HG03558 (cell line): ENCODE data around the gene DCAF5.

Source experiments
- ATAC-seq: cut with Tn5 transposase; IDR thresholded peaks from one replicate; pipeline ENCODE4 v1.9.1; 2021; ENCODE audit warnings: moderate number of reproducible peaks; ENCODE audit not compliant: unreplicated experiment; ENCODE audit errors: extremely low read depth

The DCAF5 gene

GRCh38 chr14:69142101-69142500, 10.8 kb downstream of the DCAF5 start:
- no peak for ATAC-seq

GRCh38 chr14:69141550-69141949, 11.4 kb downstream of the DCAF5 start:
- no peak for ATAC-seq

GRCh38 chr14:69139743-69140142, 13.2 kb downstream of the DCAF5 start:
- no peak for ATAC-seq

GRCh38 chr14:69137843-69138535, 14.9 kb downstream of the DCAF5 start:
- no peak for ATAC-seq

GRCh38 chr14:69137416-69137815, 15.5 kb downstream of the DCAF5 start:
- no peak for ATAC-seq

- no peak for ATAC-seq
These were observed 17.8 kb downstream of the DCAF5 start for GRCh38 chr14:69135133-69135532.

- no peak for ATAC-seq
These were observed 19.5 kb downstream of the DCAF5 start for GRCh38 chr14:69133206-69134125.

- ATAC-seq: no peak
These were observed 20.3 kb downstream of the DCAF5 start for GRCh38 chr14:69132513-69133181.

GRCh38 chr14:69131176-69131575, 21.7 kb downstream of the DCAF5 start:
- ATAC-seq: no peak

GRCh38 chr14:69129264-69129880, 23.5 kb downstream of the DCAF5 start:
- no peak for ATAC-seq

GRCh38 chr14:69118305-69118704, 34.6 kb downstream of the DCAF5 start:
- ATAC-seq: no peak

- ATAC-seq: no peak
These were observed 35.7 kb downstream of the DCAF5 start for GRCh38 chr14:69117020-69117767.

- no peak for ATAC-seq
These were observed 37.3 kb downstream of the DCAF5 start for GRCh38 chr14:69115407-69116185.

GRCh38 chr14:69114763-69115162, 38.2 kb downstream of the DCAF5 start:
- ATAC-seq: no peak

GRCh38 chr14:69108358-69108757, 44.6 kb downstream of the DCAF5 start:
- ATAC-seq: no peak

- no peak for ATAC-seq
These were observed 45.4 kb downstream of the DCAF5 start for GRCh38 chr14:69107407-69108003.

- no peak for ATAC-seq
These were observed 46.5 kb downstream of the DCAF5 start for GRCh38 chr14:69106451-69106850.

- ATAC-seq: no peak
These were observed 47.6 kb downstream of the DCAF5 start for GRCh38 chr14:69105326-69105725.
